ENCODE data around the gene SLC5A2. TPM values are rescaled to one million over a fixed set of nuclear protein-coding genes. Genes with fewer than 3 reads are reported as not detected.

Gene SLC5A2
- total RNA-seq, 2 donors from 2014 or later = 0.31 to 0.91 TPM

DNA sequence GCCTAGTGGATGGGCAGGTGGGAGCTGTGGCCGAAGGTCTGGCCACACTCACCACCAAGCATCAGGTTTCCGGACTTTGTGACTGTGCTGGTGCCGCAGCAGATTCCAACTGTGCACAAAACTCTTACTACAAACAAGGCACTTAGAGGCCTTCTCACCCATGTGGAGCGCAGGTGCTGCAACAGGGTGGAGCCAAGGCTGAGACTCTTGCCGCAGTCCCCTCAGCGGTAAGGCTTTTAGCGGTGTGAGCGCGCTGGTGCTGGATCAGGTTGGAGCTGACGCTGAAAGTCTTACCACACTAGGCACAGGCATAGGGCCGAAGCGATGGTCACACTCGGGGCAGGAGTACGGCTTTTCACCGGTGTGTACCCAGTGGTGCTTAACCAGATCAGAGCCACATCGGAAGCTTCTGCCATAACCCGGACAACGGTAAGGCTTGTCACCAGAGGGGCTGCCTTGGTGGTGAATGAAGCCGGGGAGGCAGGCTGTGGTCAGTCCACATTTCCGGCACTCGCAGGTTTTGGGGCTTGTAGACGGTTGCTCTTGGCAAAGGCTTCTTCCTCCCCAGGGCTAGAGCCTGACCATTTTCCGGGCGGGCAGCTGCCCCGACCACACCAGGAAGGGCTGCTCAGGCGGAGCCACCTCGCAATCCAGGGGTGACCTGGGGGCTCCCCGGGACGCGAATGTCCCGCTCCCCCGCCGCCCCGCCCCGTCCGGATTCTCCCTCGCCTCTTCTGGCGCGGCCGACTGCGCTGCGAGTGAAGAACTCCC lies 24.7 kb upstream of the SLC5A2 start:
- peak; percentile 47 to 75 for DNase-seq (ENCODE audit: low spot score in 2 of 2)
- peaks cover 12 to 15% of the 10 kb centered on the region in 2 donors for H3K36me3 Mint-ChIP-seq
- peak overlapping the region; percentile 92 to 98 for H3K27ac Mint-ChIP-seq
- ATAC-seq = peak in 1 of 2 donors; percentile 13
- H3K9me3 Mint-ChIP-seq = no peaks in the 10 kb centered on the region

DNA sequence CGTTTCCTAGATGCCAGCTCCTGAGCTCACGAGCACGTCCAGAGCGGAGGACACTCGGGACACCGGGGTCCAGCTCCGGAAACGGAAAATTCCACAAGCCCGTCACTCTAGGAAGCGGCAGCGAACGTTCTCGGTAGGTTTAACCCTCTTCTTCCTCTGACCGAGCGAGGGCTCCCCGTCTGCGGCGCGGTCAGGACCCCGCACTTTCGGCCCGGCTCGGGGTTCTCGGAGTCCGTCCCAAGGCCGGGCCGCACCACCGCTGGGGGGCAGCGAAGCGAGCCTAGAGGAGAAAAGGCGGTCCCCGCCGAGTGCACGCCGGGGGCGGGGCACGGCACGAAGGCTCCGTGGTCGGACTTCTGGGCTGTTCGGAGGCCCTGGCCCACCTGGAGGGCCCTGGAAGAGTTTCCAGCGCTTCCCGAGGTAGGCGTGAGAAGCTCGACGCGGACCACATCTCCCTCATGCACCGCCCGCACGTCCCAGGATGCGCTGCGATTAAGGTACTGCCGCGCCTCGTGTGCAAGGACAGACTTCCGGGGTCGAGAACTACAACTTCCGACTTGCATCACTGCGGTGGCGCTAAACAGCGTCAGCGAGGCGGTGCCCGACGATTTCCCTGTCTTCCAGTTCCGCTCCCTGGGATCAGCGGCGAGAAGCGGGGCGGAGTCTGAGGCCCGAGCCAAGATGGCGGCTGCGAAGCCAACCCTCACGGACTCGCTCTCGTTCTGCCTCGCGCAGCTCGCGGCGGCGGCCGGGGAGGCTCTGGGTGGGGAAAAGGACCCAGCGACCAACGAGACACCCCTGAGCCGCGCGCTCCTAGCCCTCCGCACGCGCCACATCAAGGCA lies 23.9 kb upstream of the SLC5A2 start, which contains the start of gene ARMC5:
TSS of gene ARMC5 (plus strand) at position 658 of the 843 bp plus-strand sequence. CDS start at position 682, 24 bp downstream.
- DNase-seq (ENCODE audit: low spot score in 2 of 2) (peak; percentile 91 to 97), ATAC-seq (peak; percentile 82 to 84)
- peaks cover 12 to 15% of the 10 kb centered on the region in 2 donors for H3K36me3 Mint-ChIP-seq
- H3K27ac Mint-ChIP-seq = peak within 1 kb of the TSS; percentile 92 to 98
- no peaks in the 10 kb centered on the region for H3K9me3 Mint-ChIP-seq

DNA sequence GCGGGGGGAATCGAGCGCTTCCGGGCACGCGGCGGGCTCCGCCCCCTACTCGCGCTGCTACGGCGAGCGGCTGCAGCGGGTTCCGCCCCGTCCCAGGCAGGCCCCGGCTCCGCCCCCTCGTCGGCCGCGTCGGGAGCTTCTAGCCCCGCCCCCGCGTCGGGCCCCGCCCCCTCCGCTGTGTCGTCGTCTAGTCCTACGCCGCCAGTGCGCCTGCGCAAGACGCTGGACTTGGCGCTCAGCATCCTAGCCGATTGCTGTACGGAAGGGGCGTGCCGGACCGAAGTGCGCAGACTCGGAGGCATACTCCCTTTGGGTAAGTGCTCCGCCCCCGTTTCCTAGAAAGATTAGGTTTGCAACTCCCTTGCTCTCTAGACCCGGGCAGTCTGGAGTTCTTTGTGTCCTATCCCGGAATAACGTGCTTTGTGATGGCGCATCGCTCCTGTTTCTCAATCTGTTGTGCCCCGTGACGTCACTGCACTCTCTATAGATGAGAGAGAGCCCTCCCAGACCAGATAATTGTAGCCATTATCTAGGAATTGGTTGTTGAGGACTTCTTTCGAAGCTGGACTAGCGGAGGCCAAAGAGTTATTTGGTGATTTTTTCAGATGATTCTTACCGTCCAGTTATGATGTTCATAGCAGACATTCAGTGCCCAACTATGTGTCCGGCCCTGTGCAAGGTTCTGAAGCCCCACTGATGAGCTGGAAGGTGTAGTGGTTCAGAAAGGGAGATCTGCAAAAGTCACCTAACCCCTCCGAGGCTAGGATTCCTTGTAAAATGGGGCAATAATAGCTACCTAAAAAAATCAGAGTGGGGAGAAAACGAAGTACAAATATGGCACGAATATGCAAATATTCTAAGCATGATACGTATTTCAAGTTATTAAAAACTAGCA lies 23.0 kb upstream of the SLC5A2 start:
- peak; percentile 82 to 86 for ATAC-seq
- DNase-seq (ENCODE audit: low spot score in 2 of 2) = peak; percentile 100
- H3K9me3 Mint-ChIP-seq = no peaks in the 10 kb centered on the region
- H3K27ac Mint-ChIP-seq = peak overlapping the region; percentile 92 to 98
- H3K36me3 Mint-ChIP-seq = peaks cover 12 to 17% of the 10 kb centered on the region in 2 donors

DNA sequence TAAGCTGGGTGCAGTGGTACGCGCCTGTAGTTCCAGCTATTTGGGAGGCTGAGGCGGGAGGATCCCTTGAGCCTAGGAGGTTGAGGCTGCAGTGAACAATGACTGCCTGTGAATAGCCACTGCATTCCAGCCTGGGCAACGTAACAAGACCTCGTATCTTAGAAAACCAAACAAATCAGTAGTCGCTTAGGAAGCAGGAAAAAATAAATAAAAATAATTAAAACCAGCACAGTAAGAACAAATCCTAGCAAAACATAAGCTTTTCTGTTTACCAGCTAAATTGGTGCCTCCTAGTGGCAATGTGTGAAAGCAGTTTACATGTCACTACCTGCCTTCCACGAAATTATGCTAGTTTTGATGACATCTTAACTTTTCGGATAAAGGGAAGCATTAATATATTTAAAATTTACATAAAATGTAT lies 22.3 kb upstream of the SLC5A2 start:
- Mint-ChIP-seq H3K9me3 (no peaks in the 10 kb centered on the region), H3K27ac (peak overlapping the region; percentile 89 to 98), H3K36me3 (peaks cover 12 to 13% of the 10 kb centered on the region in 2 donors)
- no peak for ATAC-seq
- DNase-seq (ENCODE audit: low spot score in 2 of 2) = no peak

DNA sequence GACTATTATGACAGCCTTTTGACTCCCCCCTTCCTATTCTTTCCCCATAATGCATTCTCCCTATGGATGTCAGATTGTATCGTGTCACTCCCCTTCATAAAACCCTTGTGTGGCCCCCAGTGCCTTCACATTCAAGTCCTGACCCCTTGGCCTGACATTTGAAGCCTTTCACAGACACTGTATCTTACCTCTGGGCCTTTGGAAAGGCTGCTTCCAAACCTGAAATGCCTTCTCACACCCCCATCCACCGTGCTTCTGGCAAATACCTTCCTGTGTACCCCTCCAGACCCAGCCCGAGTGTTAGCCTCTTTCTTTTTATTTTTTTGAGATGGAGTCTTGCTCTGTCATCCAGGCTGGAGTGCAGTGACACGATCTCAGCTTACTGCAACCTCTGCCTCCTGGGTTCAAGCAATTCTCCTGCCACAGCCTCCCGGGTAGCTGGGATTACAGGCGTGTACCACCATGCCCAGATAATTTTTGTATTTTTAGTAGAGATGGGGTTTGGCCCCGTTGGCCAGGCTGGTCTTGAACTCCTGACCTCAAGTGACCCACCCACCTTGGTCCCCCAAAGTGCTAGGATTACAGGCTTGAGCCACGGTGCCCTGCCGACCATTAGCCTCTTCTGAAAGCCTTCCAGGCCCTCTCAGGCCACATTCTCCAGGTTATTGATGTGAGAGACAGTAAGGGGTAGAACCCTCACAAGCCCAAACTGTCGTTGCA lies 21.6 kb upstream of the SLC5A2 start:
- ATAC-seq = no peak
- H3K27ac Mint-ChIP-seq = no peak overlapping the region
- no peak for DNase-seq (ENCODE audit: low spot score in 2 of 2)
- H3K36me3 Mint-ChIP-seq = peaks cover 10 to 12% of the 10 kb centered on the region in 2 donors
- no peaks in the 10 kb centered on the region for H3K9me3 Mint-ChIP-seq

DNA sequence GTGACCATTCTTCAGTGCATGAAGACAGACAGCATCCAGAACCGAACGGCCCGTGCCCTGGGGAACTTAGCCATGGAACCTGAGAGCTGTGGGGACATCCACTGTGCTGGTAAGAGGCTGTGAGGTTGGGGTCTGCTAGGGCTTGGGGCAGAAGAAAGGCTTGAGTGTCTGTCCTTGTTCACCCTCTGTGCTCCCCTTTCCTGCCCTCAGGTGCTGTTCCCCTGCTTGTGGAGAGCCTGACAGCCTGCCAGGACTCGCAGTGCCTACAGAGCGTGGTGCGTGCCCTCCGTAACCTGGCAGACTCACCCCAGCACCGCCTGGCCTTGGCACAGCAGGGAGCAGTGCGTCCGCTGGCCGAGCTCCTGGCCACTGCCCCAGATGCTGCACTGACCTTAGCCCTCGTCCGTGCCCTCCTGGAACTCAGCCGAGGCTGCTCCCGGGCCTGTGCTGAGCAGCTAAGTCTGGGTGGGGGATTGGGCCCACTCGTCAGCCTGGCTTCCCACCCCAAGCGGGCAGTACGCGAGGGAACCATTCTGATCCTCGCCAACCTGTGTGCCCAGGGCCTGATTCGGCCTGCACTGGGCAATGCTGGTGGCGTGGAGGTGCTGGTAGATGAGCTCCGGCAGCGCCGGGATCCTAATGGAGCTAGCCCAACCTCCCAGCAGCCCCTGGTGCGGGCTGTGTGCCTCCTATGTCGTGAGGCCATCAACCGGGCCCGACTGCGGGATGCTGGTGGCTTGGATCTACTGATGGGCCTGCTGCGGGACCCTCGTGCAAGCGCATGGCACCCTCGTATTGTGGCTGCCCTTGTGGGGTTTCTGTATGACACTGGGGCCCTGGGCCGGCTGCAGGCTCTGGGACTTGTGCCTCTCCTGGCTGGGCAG lies 20.8 kb upstream of the SLC5A2 start:
- no peak for DNase-seq (ENCODE audit: low spot score in 2 of 2)
- H3K36me3 Mint-ChIP-seq = peaks cover 10 to 12% of the 10 kb centered on the region in 2 donors
- no peaks in the 10 kb centered on the region for H3K9me3 Mint-ChIP-seq
- H3K27ac Mint-ChIP-seq = no peak overlapping the region
- ATAC-seq = no peak

- no peaks in the 10 kb centered on the region for H3K9me3 Mint-ChIP-seq
- peaks cover 4% of the 10 kb centered on the region in 2 donors for H3K36me3 Mint-ChIP-seq
- ATAC-seq (no peak), DNase-seq (ENCODE audit: low spot score in 2 of 2) (no peak)
- no peak overlapping the region for H3K27ac Mint-ChIP-seq
Observed at GRCh38 chr16:31464348-31464769, 18.6 kb upstream of the SLC5A2 start.

DNA sequence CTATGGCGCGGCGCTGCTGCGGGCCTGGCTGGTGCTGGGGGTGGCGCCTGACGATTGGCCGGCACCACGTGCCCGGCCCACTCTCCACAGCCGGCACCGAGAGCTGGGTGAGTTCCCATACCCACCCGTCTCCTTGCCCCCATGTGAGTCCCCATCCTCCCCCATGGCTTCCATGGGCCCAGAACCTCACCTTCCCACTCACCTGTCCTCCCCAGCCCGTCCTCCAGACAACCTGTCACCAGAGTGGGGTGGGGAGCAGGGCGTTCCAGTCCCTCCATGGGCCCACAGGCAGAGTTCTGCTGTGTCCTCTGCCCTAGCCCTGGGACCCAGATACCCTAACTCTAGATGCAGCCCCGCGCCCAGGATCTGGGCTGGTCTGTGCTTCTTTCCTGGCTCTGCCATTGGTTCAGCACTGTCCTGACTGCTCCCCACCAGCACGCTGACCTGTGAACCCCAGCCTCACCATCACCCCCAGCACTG lies 18.1 kb upstream of the SLC5A2 start:
- Mint-ChIP-seq H3K36me3 (peaks cover 4% of the 10 kb centered on the region in 2 donors), H3K9me3 (no peaks in the 10 kb centered on the region), H3K27ac (no peak overlapping the region)
- ATAC-seq = no peak
- no peak for DNase-seq (ENCODE audit: low spot score in 2 of 2)

GRCh38 chr16:31465788-31466370 lies 17.0 kb upstream of the SLC5A2 start:
- H3K9me3 Mint-ChIP-seq = no peaks in the 10 kb centered on the region
- H3K36me3 Mint-ChIP-seq = peaks cover 0 to 4% of the 10 kb centered on the region in 2 donors
- H3K27ac Mint-ChIP-seq = no peak overlapping the region
- no peak for DNase-seq (ENCODE audit: low spot score in 2 of 2)
- ATAC-seq = no peak

DNA sequence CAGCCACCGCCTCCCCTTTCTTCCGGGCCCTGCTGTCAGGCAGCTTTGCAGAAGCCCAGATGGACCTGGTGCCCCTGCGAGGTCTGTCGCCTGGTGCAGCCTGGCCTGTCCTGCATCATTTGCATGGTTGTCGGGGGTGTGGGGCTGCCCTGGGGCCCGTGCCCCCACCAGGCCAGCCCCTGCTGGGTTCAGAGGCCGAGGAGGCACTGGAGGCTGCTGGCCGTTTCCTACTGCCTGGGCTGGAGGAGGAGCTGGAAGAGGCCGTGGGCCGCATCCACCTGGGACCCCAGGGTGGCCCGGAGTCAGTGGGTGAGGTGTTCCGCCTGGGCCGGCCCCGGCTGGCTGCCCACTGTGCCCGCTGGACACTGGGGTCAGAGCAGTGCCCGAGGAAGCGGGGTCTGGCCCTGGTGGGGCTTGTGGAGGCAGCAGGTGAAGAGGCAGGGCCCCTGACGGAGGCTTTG lies 16.5 kb upstream of the SLC5A2 start:
- Mint-ChIP-seq H3K36me3 (peaks cover 0 to 4% of the 10 kb centered on the region in 2 donors), H3K27ac (no peak overlapping the region), H3K9me3 (no peaks in the 10 kb centered on the region)
- no peak for ATAC-seq
- DNase-seq (ENCODE audit: low spot score in 2 of 2) = no peak

DNA sequence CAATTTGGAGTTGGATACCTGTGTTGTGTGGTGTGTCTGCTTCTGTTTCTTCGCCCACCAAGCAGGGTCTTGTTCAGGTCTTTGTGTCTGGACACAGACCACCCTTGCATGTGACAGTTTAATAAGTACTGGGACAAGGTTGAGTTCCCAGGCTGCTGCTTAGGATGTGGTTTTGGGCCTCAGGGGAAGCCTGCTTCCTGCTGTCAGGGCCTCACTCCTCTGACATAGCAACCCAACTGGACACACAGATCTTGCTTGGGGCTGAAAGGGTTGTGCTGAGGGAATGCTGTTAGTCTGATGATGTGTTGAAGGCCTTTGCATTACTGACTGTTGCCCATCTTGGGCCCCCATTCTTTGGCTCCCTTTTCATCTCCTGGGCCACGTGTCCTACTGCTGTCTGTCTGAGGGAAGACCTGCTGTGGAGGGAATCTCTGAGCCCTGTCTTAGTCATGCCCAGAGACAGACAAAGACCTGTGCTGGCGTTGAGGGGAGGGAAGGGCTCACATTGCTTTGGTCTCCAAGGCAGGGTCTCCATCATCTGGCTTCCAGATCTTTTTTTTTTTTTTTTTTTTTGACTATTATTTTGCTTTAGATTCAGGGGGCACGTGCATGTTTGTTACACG lies 15.7 kb upstream of the SLC5A2 start:
- Mint-ChIP-seq H3K27ac (peak overlapping the region in 1 of 2 donors; percentile 77), H3K9me3 (no peaks in the 10 kb centered on the region), H3K36me3 (peaks cover 0 to 4% of the 10 kb centered on the region in 2 donors)
- ATAC-seq (peak in 1 of 2 donors; percentile 40), DNase-seq (ENCODE audit: low spot score in 2 of 2) (no peak)

DNA sequence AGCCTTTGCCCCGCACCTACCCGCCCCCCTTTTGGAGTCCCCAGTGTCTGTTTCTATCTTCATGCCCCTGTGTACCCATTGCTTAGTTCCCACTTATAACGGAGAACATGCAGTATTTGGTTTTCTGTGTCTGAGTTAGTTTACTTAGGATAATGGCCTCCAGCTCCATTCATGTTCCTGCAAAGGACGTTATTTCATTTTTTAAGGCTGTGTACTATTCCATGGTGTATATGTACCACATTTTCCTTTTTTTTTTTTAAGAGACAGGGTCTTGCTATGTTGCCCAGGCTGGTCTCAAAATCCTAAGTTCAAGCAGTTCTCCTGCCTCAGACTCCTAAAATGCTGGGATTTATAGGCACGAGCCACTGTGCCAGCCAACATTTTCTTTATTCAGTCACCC lies 15.1 kb upstream of the SLC5A2 start:
- ATAC-seq (no peak), DNase-seq (ENCODE audit: low spot score in 2 of 2) (no peak)
- peaks cover 0 to 4% of the 10 kb centered on the region in 2 donors for H3K36me3 Mint-ChIP-seq
- no peaks in the 10 kb centered on the region for H3K9me3 Mint-ChIP-seq
- H3K27ac Mint-ChIP-seq = no peak overlapping the region

- no peaks in the 10 kb centered on the region for H3K9me3 Mint-ChIP-seq
- DNase-seq (ENCODE audit: low spot score in 2 of 2) (no peak), ATAC-seq (no peak)
- H3K27ac Mint-ChIP-seq = no peak overlapping the region
- no peaks in the 10 kb centered on the region for H3K36me3 Mint-ChIP-seq
Observed at GRCh38 chr16:31470615-31471014, 12.3 kb upstream of the SLC5A2 start.

GRCh38 chr16:31471241-31471874 lies 11.6 kb upstream of the SLC5A2 start:
- DNase-seq (ENCODE audit: low spot score in 2 of 2) (no peak), ATAC-seq (no peak)
- no peaks in the 10 kb centered on the region for H3K36me3 Mint-ChIP-seq
- H3K9me3 Mint-ChIP-seq = no peaks in the 10 kb centered on the region
- H3K27ac Mint-ChIP-seq = no peak overlapping the region
